PC-3 (cell line): ENCODE measurements around the gene NFATC2. TPM values are rescaled to one million over a fixed set of nuclear protein-coding genes. Genes with fewer than 3 reads are reported as not detected.

Experiments
- ATAC-seq: fragments of 200-7000 bp; cut with Tn5 transposase; 2 replicates; pipeline ENCODE4 v1.9.1; 2020; ENCODE audit warnings: mild to moderate bottlenecking, moderate library complexity
- BruUV-seq: library from RNA; stranded (reverse); fragments of 400-500 nt; replicated peaks from 2 replicates; lab custom pipeline; 2021; lab: Mats Ljungman, UMichigan
- CTCF ChIA-PET: fragments of 300-600 bp; sonication (Branson Sonifier 250); formaldehyde crosslinking; loops from one replicate; lab custom pipeline; 2022; ENCODE audit warnings: antibody characterized with exemption; lab: Charles Lee
- POLR2A ChIA-PET: fragments of 300-600 bp; sonication (Branson Sonifier 250); formaldehyde crosslinking; loops from one replicate; lab custom pipeline; 2022; ENCODE audit warnings: antibody characterized with exemption; ENCODE audit not compliant: unreplicated experiment; lab: Charles Lee
- DNase-seq: peaks from one replicate; pipeline ENCODE4 v3.0.0-alpha.2; 2015
- H2AFZ ChIP-seq: fragments of 300-600 bp; sonication (generic); 2 replicates; pipeline ENCODE4 v1.6.0; 2016; ENCODE audit warnings: antibody characterized with exemption, low read length
- H3F3A ChIP-seq: fragments of 300-600 bp; sonication (generic); one replicate; pipeline ENCODE4 v1.6.0; 2017; ENCODE audit warnings: antibody characterized with exemption, low read length, control low read depth, mild to moderate bottlenecking; ENCODE audit not compliant: unreplicated experiment
- H3K27ac ChIP-seq: fragments of 300-600 bp; sonication (generic); 2 replicates; pipeline ENCODE4 v1.5.1; 2016; ENCODE audit warnings: mild to moderate bottlenecking, low read length
- H3K27me3 ChIP-seq: fragments of 300-600 bp; sonication (generic); 2 replicates; pipeline ENCODE4 v1.6.1; 2016; ENCODE audit warnings: low read length, mixed read lengths
- H3K36me3 ChIP-seq: fragments of 300-600 bp; sonication (generic); 2 replicates; pipeline ENCODE4 v1.6.1; 2016; ENCODE audit warnings: low read depth, mixed run types, low read length, mixed read lengths
- H3K4me1 ChIP-seq: fragments of 300-600 bp; sonication (generic); 2 replicates; pipeline ENCODE4 v1.5.1; 2016; ENCODE audit warnings: low read length; ENCODE audit not compliant: insufficient read depth
- H3K4me2 ChIP-seq: fragments of 300-600 bp; sonication (generic); 2 replicates; pipeline ENCODE4 v1.6.0; 2016; ENCODE audit warnings: low read length
- H3K4me3 ChIP-seq: fragments of 300-600 bp; sonication (generic); 2 replicates; pipeline ENCODE4 v1.5.1; 2016; ENCODE audit warnings: mild to moderate bottlenecking, low read length, mixed read lengths
- H3K79me2 ChIP-seq: fragments of 300-600 bp; sonication (generic); 2 replicates; pipeline ENCODE4 v1.6.1; 2017; ENCODE audit warnings: low read length, mixed read lengths
- H3K9ac ChIP-seq: fragments of 300-600 bp; sonication (generic); 2 replicates; pipeline ENCODE4 v1.6.0; 2016; ENCODE audit warnings: mild to moderate bottlenecking, low read length
- H3K9me2 ChIP-seq: fragments of 300-600 bp; sonication (generic); replicated peaks from 2 replicates; pipeline ENCODE4 v1.6.1; 2016; ENCODE audit warnings: mixed run types, low read length, mixed read lengths
- H3K9me3 ChIP-seq: fragments of 300-600 bp; sonication (generic); 2 replicates; pipeline ENCODE4 v1.6.1; 2016; ENCODE audit warnings: low read length, mixed read lengths
- H4K20me1 ChIP-seq: fragments of 300-600 bp; sonication (generic); 2 replicates; pipeline ENCODE4 v1.6.1; 2016; ENCODE audit warnings: low read length, mixed read lengths
- CTCF ChIP-seq: fragments of 300-600 bp; sonication (generic); conservative IDR thresholded peaks from 2 replicates; pipeline ENCODE4 v1.5.1; 2017; ENCODE audit warnings: antibody characterized with exemption, low read depth, mild to moderate bottlenecking, low read length
- EZH2 ChIP-seq: fragments of 300-600 bp; sonication (generic); IDR thresholded peaks from one replicate; pipeline ENCODE4 v1.6.1; 2017; ENCODE audit warnings: antibody characterized with exemption, mild to moderate bottlenecking, low read length; ENCODE audit not compliant: unreplicated experiment
- EZH2phosphoT487 ChIP-seq: fragments of 300-600 bp; sonication (generic); IDR thresholded peaks from 2 replicates; pipeline ENCODE4 v1.6.1; 2018; ENCODE audit warnings: mild to moderate bottlenecking, antibody characterized with exemption, low read length, borderline replicate concordance
- intact Hi-C: fragments of 100-400 bp; cut with micrococcal nuclease; formaldehyde crosslinking; loops from 2 replicates; pipeline ENCODE4 v1.9.0; 2023
- total RNA-seq: library from RNA; depleted of rRNA; stranded (reverse); fragments of >200 nt; gene quantifications from 2 replicates; pipeline ENCODE4 v1.2.3, GENCODE V29; 2014

Gene NFATC2
- total RNA-seq, 1 experiment from 2014 or later = 12.9 TPM

GRCh38 chr20:51529758-51530157 lies 12.8 kb downstream of the NFATC2 start:
- Histone ChIP-seq H3K4me3 (no peak overlapping the region), H3K9me3 (no peaks in the 10 kb centered on the region), H3K36me3 (no peaks in the 10 kb centered on the region), H3K27ac (no peak overlapping the region), H4K20me1 (no peaks in the 10 kb centered on the region), H3K9ac (no peak overlapping the region), H3K4me2 (no peak overlapping the region), H3K4me1 (peaks cover 37% of the 10 kb centered on the region), H3K79me2 (peaks cover 8% of the 10 kb centered on the region; the same call in 1 of the 2 replicates), H3K9me2 (no peaks in the 10 kb centered on the region), H3K27me3 (no peaks in the 10 kb centered on the region), H2AFZ (no peak overlapping the region), H3F3A (peaks cover 7% of the 10 kb centered on the region)
- TF ChIP-seq EZH2 = no peak
- TF ChIP-seq EZH2phosphoT487 = no peak
- no peak for TF ChIP-seq CTCF
- BruUV-seq = no TSS peak
- DNase-seq (no peak), ATAC-seq (no peak)
- intact Hi-C loops = loop anchor here (5.0 kb wide), 1 partner anchor 72 kb away; no protein-coding TSS in a partner anchor
- POLR2A ChIA-PET = no interaction called here
- CTCF ChIA-PET = no interaction called here

- Histone ChIP-seq H2AFZ (no peak overlapping the region), H3K36me3 (no peaks in the 10 kb centered on the region), H3K27ac (no peak overlapping the region), H4K20me1 (no peaks in the 10 kb centered on the region), H3K9ac (no peak overlapping the region), H3K4me2 (no peak overlapping the region), H3F3A (peaks cover 7% of the 10 kb centered on the region), H3K79me2 (peaks cover 8% of the 10 kb centered on the region; the same call in 1 of the 2 replicates), H3K4me3 (no peak overlapping the region), H3K9me3 (no peaks in the 10 kb centered on the region), H3K9me2 (no peaks in the 10 kb centered on the region), H3K4me1 (peaks cover 37% of the 10 kb centered on the region), H3K27me3 (no peaks in the 10 kb centered on the region)
- intact Hi-C loops = no loop called here
- BruUV-seq = no TSS peak
- ChIA-PET POLR2A (no interaction called here), CTCF (no interaction called here)
- DNase-seq = no peak
- ATAC-seq = no peak
- no peak for TF ChIP-seq EZH2
- TF ChIP-seq EZH2phosphoT487 = no peak
- no peak for TF ChIP-seq CTCF
These were observed 13.3 kb downstream of the NFATC2 start for GRCh38 chr20:51529081-51529681.

- DNase-seq (no peak), ATAC-seq (no peak)
- intact Hi-C loops = no loop called here
- Histone ChIP-seq H2AFZ (no peak overlapping the region), H3K27me3 (no peaks in the 10 kb centered on the region), H3K9me2 (no peaks in the 10 kb centered on the region), H3K9me3 (no peaks in the 10 kb centered on the region), H3K4me1 (peaks cover 30% of the 10 kb centered on the region), H3K4me2 (no peak overlapping the region), H3K27ac (no peak overlapping the region), H3F3A (peaks cover 7% of the 10 kb centered on the region), H3K9ac (no peak overlapping the region), H3K36me3 (no peaks in the 10 kb centered on the region), H3K4me3 (no peak overlapping the region), H3K79me2 (peaks cover 8% of the 10 kb centered on the region; the same call in 1 of the 2 replicates), H4K20me1 (no peaks in the 10 kb centered on the region)
- TF ChIP-seq EZH2phosphoT487 = no peak
- no peak for TF ChIP-seq EZH2
- no peak for TF ChIP-seq CTCF
- CTCF ChIA-PET = no interaction called here
- no TSS peak for BruUV-seq
- POLR2A ChIA-PET = no interaction called here
These were observed 14.1 kb downstream of the NFATC2 start for GRCh38 chr20:51528263-51529027.
